Endothelial cell of umbilical vein (primary cell): Measurements from ENCODE around the gene ITGB2. TPM values are rescaled to one million over a fixed set of nuclear protein-coding genes. Genes with fewer than 3 reads are reported as not detected.

ENCODE experiments used
- BruUV-seq: library from RNA; stranded (reverse); fragments of 400-500 nt; replicated peaks from 2 replicates; lab custom pipeline; 2021; lab: Mats Ljungman, UMichigan
- CTCF ChIA-PET: fragments of 300-600, 350-600 bp; sonication (Branson Sonifier 250); formaldehyde crosslinking; loops from one replicate; lab custom pipeline; 2021; ENCODE audit warnings: antibody characterized with exemption, inconsistent platforms; lab: Charles Lee
- POLR2A ChIA-PET: fragments of 300-600, 350-600 bp; sonication (Branson Sonifier 250); formaldehyde crosslinking; loops from one replicate; lab custom pipeline; 2021; ENCODE audit warnings: antibody characterized with exemption, inconsistent platforms; lab: Charles Lee
- DNase-seq: peaks from one replicate; pipeline ENCODE4 v3.0.0-alpha.2; 2011; ENCODE audit warnings: low read depth, low spot score
- FAIRE-seq: peaks from 2 replicates; lab custom pipeline; 2011; peaks lifted over from hg19 to GRCh38; lab: Jason Lieb, UNC
- H2AFZ ChIP-seq: 2 replicates; pipeline ENCODE4 v1.6.0; 2012; ENCODE audit warnings: low read depth, low read length, control low read depth, inconsistent platforms
- H3K27ac ChIP-seq: 2 replicates; pipeline ENCODE4 v1.5.1; 2011; ENCODE audit warnings: low read depth, mild to moderate bottlenecking, control low read depth, low read length, moderate library complexity; ENCODE audit not compliant: insufficient read depth
- H3K27me3 ChIP-seq, 2 experiments: 2 replicates each; pipeline versions ENCODE4 v1.6.0 to v1.6.1; 2011; ENCODE audit warnings: low read length in 2 of 2, mixed read lengths in 1 of 2; ENCODE audit not compliant: control insufficient read depth in 2 of 2, insufficient read depth in 2 of 2
- H3K36me3 ChIP-seq, 2 experiments: 2 replicates in 1 of 2; 3 replicates in 1 of 2; pipeline ENCODE4 v1.5.1; 2011; ENCODE audit warnings: low read length in 2 of 2, mild to moderate bottlenecking in 1 of 2, moderate library complexity in 1 of 2; ENCODE audit not compliant: control insufficient read depth in 2 of 2, insufficient read depth in 2 of 2; ENCODE audit errors: extremely low read depth in 1 of 2
- H3K4me1 ChIP-seq: 3 replicates; pipeline ENCODE4 v1.5.1; 2011; ENCODE audit warnings: mild to moderate bottlenecking, low read length; ENCODE audit not compliant: control insufficient read depth, insufficient read depth; ENCODE audit errors: extremely low read depth
- H3K4me2 ChIP-seq: 2 replicates; pipeline ENCODE4 v1.6.1; 2011; ENCODE audit warnings: low read length, control low read depth, mixed read lengths; ENCODE audit not compliant: insufficient read depth
- H3K4me3 ChIP-seq, 3 experiments: fragments of 200-600 bp in 1 of 3; sonication (generic), shearing (Covaris generic) in 1 of 3; replicated peaks in 1 of 3; 2 replicates each; pipeline ENCODE4 v1.5.1; 2011 to 2016; ENCODE audit warnings: control low read depth in 3 of 3, low read length in 3 of 3, mild to moderate bottlenecking in 2 of 3, inconsistent platforms in 1 of 3, low read depth in 1 of 3, moderate library complexity in 1 of 3; ENCODE audit not compliant: insufficient read depth in 1 of 3
- H3K79me2 ChIP-seq: 2 replicates; pipeline ENCODE4 v1.6.0; 2012; ENCODE audit warnings: low read length, inconsistent platforms; ENCODE audit not compliant: control insufficient read depth, insufficient read depth
- H3K9ac ChIP-seq: replicated peaks from 2 replicates; pipeline ENCODE3; 2011; ENCODE audit warnings: low read length, control low read depth; ENCODE audit not compliant: insufficient read depth; ENCODE audit errors: extremely low read depth
- H3K9me1 ChIP-seq: replicated peaks from 3 replicates; pipeline ENCODE4 v1.6.0; 2011; ENCODE audit warnings: mild to moderate bottlenecking, low read length; ENCODE audit not compliant: control insufficient read depth, insufficient read depth; ENCODE audit errors: extremely low read depth
- H3K9me3 ChIP-seq: replicated peaks from 2 replicates; pipeline ENCODE4 v1.5.1; 2012; ENCODE audit warnings: low read length, inconsistent platforms; ENCODE audit not compliant: control insufficient read depth, insufficient read depth
- H4K20me1 ChIP-seq: replicated peaks from 2 replicates; pipeline ENCODE3; 2011; ENCODE audit warnings: mild to moderate bottlenecking, low read length; ENCODE audit not compliant: control insufficient read depth, insufficient read depth; ENCODE audit errors: extremely low read depth
- CTCF ChIP-seq, 2 donors: IDR thresholded peaks; 1 replicate in 1 of 2; 2 replicates in 1 of 2; pipeline ENCODE4 v1.5.1; 2011; ENCODE audit warnings: low read length in 2 of 2, mild to moderate bottlenecking in 2 of 2, moderate library complexity in 2 of 2, control low read depth in 1 of 2, inconsistent platforms in 1 of 2, low read depth in 1 of 2; ENCODE audit not compliant: insufficient read depth in 1 of 2; ENCODE audit errors: extremely low read depth in 1 of 2
- EZH2 ChIP-seq: IDR thresholded peaks from 2 replicates; pipeline ENCODE4 v1.6.1; 2012; ENCODE audit warnings: borderline replicate concordance, low read depth, mild to moderate bottlenecking, moderate library complexity, low read length, inconsistent platforms; ENCODE audit not compliant: severe bottlenecking
- FOS ChIP-seq: IDR thresholded peaks from 2 replicates; pipeline ENCODE4 v1.6.1; 2011; ENCODE audit warnings: mild to moderate bottlenecking, low read length, moderate library complexity, borderline replicate concordance; ENCODE audit not compliant: insufficient read depth
- GATA2 ChIP-seq: IDR thresholded peaks from 2 replicates; pipeline ENCODE4 v1.7.0; 2011; ENCODE audit warnings: low read depth, mild to moderate bottlenecking, moderate library complexity, mixed read lengths, low read length; ENCODE audit not compliant: insufficient read length, insufficient read depth
- JUN ChIP-seq: IDR thresholded peaks from 2 replicates; pipeline ENCODE4 v1.6.1; 2011; ENCODE audit warnings: borderline replicate concordance, low read depth; ENCODE audit not compliant: insufficient read length, insufficient read depth
- MAX ChIP-seq: IDR thresholded peaks from 2 replicates; pipeline ENCODE4 v1.6.1; 2011; ENCODE audit not compliant: insufficient read depth, insufficient read length
- POLR2A ChIP-seq: IDR thresholded peaks from 2 replicates; pipeline ENCODE4 v1.6.1; 2012; ENCODE audit warnings: low read depth, mild to moderate bottlenecking, control low read depth, low read length
- dilution Hi-C: fragments of 300-500 bp; cut with MboI; formaldehyde crosslinking; loops from one replicate; pipeline ENCODE4 v1.15.0; 2019; ENCODE audit warnings: low sequenced_read_pairs; ENCODE audit not compliant: extremely low pct_ligation_motif_present
- intact Hi-C: fragments of 100-400 bp; cut with micrococcal nuclease; formaldehyde crosslinking; loops from one replicate; pipeline ENCODE4 v1.10.0; 2022
- polyA plus RNA-seq, 4 experiments: library from polyadenylated mRNA; depleted of rRNA in 3 of 4; stranded (reverse) in 3 of 4; unstranded in 1 of 4; fragments of >200 nt; gene quantifications; 2 replicates each; pipeline versions ENCODE4 v1.2.1 to v1.2.3, GENCODE V29; 2011 to 2012; ENCODE audit warnings: missing spikeins in 1 of 4
- total RNA-seq: library from RNA; stranded (reverse); gene quantifications from 2 replicates; pipeline ENCODE4 v1.2.3, GENCODE V29; 2021

ITGB2 gene
- total and polyA plus RNA-seq, 2 donors (not counting 3 experiments of a cell fraction or from before 2014, with no cell fraction given) = 0.39 to 0.91 TPM

GRCh38 chr21:44942566-44942965 is 21.9 kb upstream of the ITGB2 start:
- H3K27ac ChIP-seq = no peak overlapping the region
- no peaks in the 10 kb centered on the region for H3K27me3 ChIP-seq
- dilution Hi-C loops (loop anchor here (25.0 kb wide), 1 partner anchor 195 kb away; no protein-coding TSS in a partner anchor), intact Hi-C loops (no loop called here)
- peaks cover 7 to 15% of the 10 kb centered on the region in 2 experiments for H3K36me3 ChIP-seq
- TF ChIP-seq FOS (no peak), EZH2 (no peak), CTCF (IDR thresholded peaks at IDR 0.05; ENCODE audit: extremely low read depth in 1 of 2, insufficient read depth in 1 of 2, low read depth in 1 of 2, low read length in 2 of 2) (no peak), GATA2 (no peak), JUN (no peak), POLR2A (no peak), MAX (no peak)
- peaks cover 58% of the 10 kb centered on the region for H3K79me2 ChIP-seq
- no TSS peak for BruUV-seq
- no peak for DNase-seq
- no peak overlapping the region for H3K4me2 ChIP-seq
- H3K9me1 ChIP-seq = no peaks in the 10 kb centered on the region
- no peak overlapping the region for H3K4me3 ChIP-seq
- POLR2A ChIA-PET = no interaction called here
- H2AFZ ChIP-seq = no peak overlapping the region
- no peaks in the 10 kb centered on the region for H4K20me1 ChIP-seq
- peaks cover 21% of the 10 kb centered on the region for H3K4me1 ChIP-seq
- CTCF ChIA-PET = interaction anchor here (0.6 to 11.8 kb wide), 3 partner anchors 50 to 196 kb away, joined by 3 to 330 read pairs (median 10); no protein-coding TSS in a partner anchor
- H3K9me3 ChIP-seq = no peaks in the 10 kb centered on the region
- H3K9ac ChIP-seq = no peak overlapping the region
- FAIRE-seq = no peak
